ENCODE measurements around the gene FOXP3. TPM values are rescaled to one million over a fixed set of nuclear protein-coding genes. Genes with fewer than 3 reads are reported as not detected.

The FOXP3 gene
- total and polyA plus RNA-seq, 2 of the 4 experiments (the other 2 are of a cell fraction), result 0.05 TPM; not detected in 1

DNA sequence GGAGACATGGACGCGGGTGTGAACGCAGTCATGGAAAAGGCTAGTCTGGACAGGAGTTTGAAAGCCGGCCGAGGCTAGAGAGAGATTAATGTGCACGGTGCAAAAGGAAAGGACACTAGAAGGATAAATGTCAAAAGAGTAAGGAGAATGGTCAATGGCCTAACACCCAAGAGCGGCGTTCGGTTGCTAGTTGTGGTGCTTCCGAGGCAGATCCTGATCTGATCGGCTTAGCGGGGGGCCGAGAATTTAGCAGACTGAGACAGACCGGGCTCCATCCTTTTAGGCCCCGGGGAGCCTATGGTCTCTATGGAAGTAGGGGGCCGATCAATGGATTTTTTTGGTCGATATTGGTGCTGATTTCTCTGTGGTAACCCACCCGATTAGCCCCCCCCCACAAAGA, 45.9 kb upstream of the FOXP3 start:
- no peak overlapping the region for H2AK5ac ChIP-seq (ENCODE audit: low read depth, low read length)
- intact Hi-C loops (cut with micrococcal nuclease) (no loop called here), in situ Hi-C loops (cut with MboI; ENCODE audit: low sequenced_read_pairs) (no loop called here), dilution Hi-C loops (cut with HindIII; ENCODE audit: low sequenced_read_pairs, unreplicated experiment) (no loop called here)
- no peaks in the 10 kb centered on the region for H3K9me1 ChIP-seq (ENCODE audit: insufficient read depth, low read length)
- no peaks in the 10 kb centered on the region for H3K36me3 ChIP-seq (ENCODE audit: control insufficient read depth, insufficient read depth, low read length)
- H3K79me1 ChIP-seq (ENCODE audit: low read depth in 1 of 2, low read length in 2 of 2), result no peaks in the 10 kb centered on the region
- no peak for ATAC-seq (ENCODE audit: low read depth)
- ChIA-PET CTCF (no interaction called here), POLR2A (ENCODE audit: unreplicated experiment) (no interaction called here)
- TF ChIP-seq CTCF (conservative IDR thresholded peaks at IDR 0.05; ENCODE audit: low read depth, low read length) (no peak), FOS (IDR thresholded peaks at IDR 0.05; ENCODE audit: low read depth, low read length) (no peak), RCOR1 (IDR thresholded peaks at IDR 0.05; ENCODE audit: insufficient replicate concordance, low read length) (no peak), CEBPB (IDR thresholded peaks at IDR 0.05; ENCODE audit: low read depth, low read length) (no peak), BHLHE40 (IDR thresholded peaks at IDR 0.05; ENCODE audit: low read depth, low read length) (no peak), CHD1 (IDR thresholded peaks at IDR 0.05; ENCODE audit: low read depth, low read length) (no peak), NFE2L2 (IDR thresholded peaks at IDR 0.05; ENCODE audit: low read depth, low read length) (no peak), ELK1 (IDR thresholded peaks at IDR 0.05; ENCODE audit: borderline replicate concordance, low read depth, low read length) (no peak), MXI1 (IDR thresholded peaks at IDR 0.05; ENCODE audit: borderline replicate concordance, low read depth, low read length) (no peak), SMC3 (IDR thresholded peaks at IDR 0.05; ENCODE audit: low read depth, low read length) (no peak), POLR2A (IDR thresholded peaks at IDR 0.05; ENCODE audit: low read depth, low read length) (no peak), RAD21 (IDR thresholded peaks at IDR 0.05; ENCODE audit: low read length) (no peak)
- H3K4me1 ChIP-seq (ENCODE audit: control insufficient read depth, insufficient read depth, low read length), result 0 out of 2 replicates have a peak, but pooled peaks cover 3% of the 10 kb centered on the region
- no peak overlapping the region for H2AK9ac ChIP-seq (replicated peaks; ENCODE audit: low read depth, low read length, poor library complexity)
- no peak overlapping the region for H3K23ac ChIP-seq (ENCODE audit: low read depth, low read length)
- no peak overlapping the region for H2BK5ac ChIP-seq (ENCODE audit: low read depth, low read length, poor library complexity, severe bottlenecking)
- no peak overlapping the region for H3K27ac ChIP-seq (ENCODE audit: insufficient read depth, low read length)
- no peak for DNase-seq
- H4K91ac ChIP-seq (ENCODE audit: insufficient read depth, low read depth, low read length), result no peak overlapping the region
- no peak overlapping the region for H3K56ac ChIP-seq (ENCODE audit: extremely low read depth, insufficient read depth, low read length)
- no peak overlapping the region for H2AFZ ChIP-seq (replicated peaks; ENCODE audit: low read length, poor library complexity)
- no peak overlapping the region for H4K8ac ChIP-seq (ENCODE audit: low read depth in 2 of 2, low read length in 2 of 2)
- 52% methylated on average over 6 of the region's 18 CpGs; no CpG with 5 or more reads in 1 of the 2 experiments for WGBS, 2 experiments (ENCODE audit: extremely low coverage in 2 of 2, insufficient read length in 1 of 2)
- H3K9ac ChIP-seq (ENCODE audit: low read depth, low read length), result no peak overlapping the region
- no peak overlapping the region for H4K5ac ChIP-seq (ENCODE audit: low read depth, low read length)
- no peak overlapping the region for H3K4ac ChIP-seq (ENCODE audit: low read depth, low read length)
- peaks cover 4% of the 10 kb centered on the region; the same call in 1 of the 2 replicates for H3K27me3 ChIP-seq (ENCODE audit: control insufficient read depth, insufficient read depth, low read length)
- H2BK15ac ChIP-seq (ENCODE audit: low read depth, low read length), result no peak overlapping the region
- H3K14ac ChIP-seq (replicated peaks; ENCODE audit: low read depth, low read length), result no peak overlapping the region
- no peak overlapping the region for H2BK120ac ChIP-seq (ENCODE audit: low read depth, low read length)
- no peak overlapping the region for H3K4me2 ChIP-seq (ENCODE audit: low read depth, low read length)
- H2BK20ac ChIP-seq (ENCODE audit: low read depth, low read length), result no peak overlapping the region
- H3K18ac ChIP-seq (ENCODE audit: low read depth, low read length), result no peak overlapping the region
- H3K9me3 ChIP-seq (ENCODE audit: control insufficient read depth, insufficient read depth, low read length), result no peaks in the 10 kb centered on the region
- H3K4me3 ChIP-seq (ENCODE audit: insufficient read depth, low read depth, low read length), result no peak overlapping the region
- no peaks in the 10 kb centered on the region for H4K20me1 ChIP-seq (ENCODE audit: insufficient read depth, low read length)
- BruUV-seq (replicated peaks), result no TSS peak
